Skeletal muscle satellite cell (primary cell): ENCODE results near the gene KCNJ8.
"Not testable (repeated sequence)": the region's sequence is repeated elsewhere in the genome, so short reads cannot be mapped to it uniquely, and the experiment has no call there.

Experiments
- H3K27me3 ChIP-seq: 2 replicates; pipeline ENCODE4 v1.7.0; 2013; ENCODE audit warnings: low read length; ENCODE audit not compliant: control insufficient read depth, insufficient read depth
- H3K36me3 ChIP-seq: 2 replicates; pipeline ENCODE4 v1.7.0; 2013; ENCODE audit warnings: mild to moderate bottlenecking, control low read depth, low read length; ENCODE audit not compliant: insufficient read depth
- H3K4me1 ChIP-seq: 2 replicates; pipeline ENCODE4 v1.7.0; 2013; ENCODE audit warnings: low read length; ENCODE audit not compliant: control insufficient read depth, insufficient read depth
- H3K4me2 ChIP-seq: 2 replicates; pipeline ENCODE4 v1.7.0; 2013; ENCODE audit warnings: mild to moderate bottlenecking, low read length
- H3K4me3 ChIP-seq: 2 replicates; pipeline ENCODE4 v1.7.0; 2013; ENCODE audit warnings: low read length
- H3K9ac ChIP-seq: 2 replicates; pipeline ENCODE4 v1.7.0; 2013; ENCODE audit warnings: mild to moderate bottlenecking, low read depth, low read length, moderate library complexity
- H3K9me3 ChIP-seq: replicated peaks from 2 replicates; pipeline ENCODE4 v1.7.0; 2013; ENCODE audit warnings: mild to moderate bottlenecking, control low read depth, low read length

KCNJ8 gene

GRCh38 chr12:21809100-21809499, 34.6 kb upstream of the KCNJ8 start:
- Histone ChIP-seq H3K27me3 (no peaks in the 10 kb centered on the region), H3K4me3 (no peak overlapping the region), H3K4me2 (no peak overlapping the region), H3K9me3 (no peaks in the 10 kb centered on the region), H3K4me1 (no peaks in the 10 kb centered on the region), H3K36me3 (no peaks in the 10 kb centered on the region), H3K9ac (no peak overlapping the region)

DNA sequence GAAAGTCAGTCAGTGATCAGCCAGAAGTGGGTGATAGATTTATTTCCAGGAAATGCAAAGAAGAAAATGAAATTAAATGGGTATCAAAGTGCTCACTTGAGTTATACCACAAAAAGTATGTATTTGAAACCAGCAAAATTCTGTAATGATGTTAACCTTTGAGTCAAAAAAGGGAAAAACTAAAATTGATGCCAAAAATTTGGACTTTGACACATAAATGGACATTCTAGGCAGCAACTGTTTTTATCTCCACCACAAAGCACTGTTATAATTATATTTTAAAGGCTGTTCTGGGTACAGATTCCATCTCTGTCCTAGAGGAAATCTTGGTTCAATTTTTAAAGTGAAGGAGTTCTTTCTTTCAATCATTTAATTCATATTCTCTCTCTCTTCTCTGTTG, 31.7 kb upstream of the KCNJ8 start:
- H3K9me3 ChIP-seq, result no peaks in the 10 kb centered on the region
- H3K4me2 ChIP-seq, result no peak overlapping the region
- peaks cover 3% of the 10 kb centered on the region for H3K36me3 ChIP-seq
- no peaks in the 10 kb centered on the region for H3K27me3 ChIP-seq
- no peaks in the 10 kb centered on the region for H3K4me1 ChIP-seq
- H3K4me3 ChIP-seq, result no peak overlapping the region
- no peak overlapping the region for H3K9ac ChIP-seq

DNA sequence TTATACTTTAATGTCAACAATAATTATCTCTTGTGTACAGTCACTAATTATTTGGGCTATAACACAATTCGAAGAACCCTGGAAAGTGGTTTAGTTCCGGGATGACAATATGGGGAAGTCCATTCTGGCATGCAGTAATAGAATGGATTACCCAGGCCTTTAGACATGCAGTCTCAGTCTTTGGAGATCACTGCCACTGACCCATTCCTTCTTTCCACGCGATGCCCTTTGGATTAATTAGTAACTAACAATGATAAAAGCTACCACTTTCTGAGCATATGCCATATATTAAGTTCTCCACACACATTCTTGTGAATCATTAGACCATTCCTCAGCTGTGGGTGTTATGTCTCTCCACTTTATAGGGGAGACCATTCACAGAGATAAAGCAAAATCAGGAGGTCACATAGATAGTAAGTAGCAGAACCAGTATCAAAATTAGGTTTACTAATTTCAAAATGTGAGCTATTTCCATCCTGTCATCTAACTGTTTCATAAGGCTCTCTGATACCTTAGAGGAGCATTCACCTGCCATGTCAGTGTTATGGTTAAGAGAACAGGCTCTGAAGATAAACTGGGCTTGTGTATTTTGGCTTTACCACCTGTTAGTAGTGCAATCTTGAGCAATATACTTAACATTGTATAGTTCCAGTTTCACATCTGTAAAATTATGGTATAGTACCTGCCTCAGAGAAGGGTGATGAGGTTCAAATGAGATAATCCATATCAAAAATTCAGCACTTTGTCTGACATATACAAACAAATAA, 27.2 kb upstream of the KCNJ8 start:
- no peaks in the 10 kb centered on the region for H3K9me3 ChIP-seq
- H3K36me3 ChIP-seq, result peaks cover 3% of the 10 kb centered on the region
- no peak overlapping the region for H3K4me3 ChIP-seq
- no peaks in the 10 kb centered on the region for H3K27me3 ChIP-seq
- no peak overlapping the region for H3K9ac ChIP-seq
- no peak overlapping the region for H3K4me2 ChIP-seq
- H3K4me1 ChIP-seq, result no peaks in the 10 kb centered on the region

DNA sequence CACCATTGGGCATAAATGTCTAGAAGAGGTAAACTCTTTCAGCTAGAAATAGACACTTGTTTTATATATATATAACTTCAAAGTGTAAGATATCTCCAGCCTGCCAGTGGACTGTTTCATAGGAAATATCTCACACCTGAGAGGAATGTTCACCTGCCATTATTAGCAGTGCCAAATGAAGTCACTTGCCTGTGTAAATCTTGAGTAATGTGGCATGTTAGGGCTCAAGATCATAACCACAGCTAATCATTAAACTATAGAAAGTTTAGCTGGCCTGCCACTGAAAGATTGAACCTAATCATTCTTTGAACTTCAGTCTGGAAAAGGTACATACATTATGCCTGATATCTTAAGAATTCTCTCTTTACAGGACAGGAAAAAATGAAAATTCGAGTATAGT, 25.5 kb upstream of the KCNJ8 start:
- H3K36me3 ChIP-seq, result peaks cover 3% of the 10 kb centered on the region
- H3K4me2 ChIP-seq, result no peak overlapping the region
- no peak overlapping the region for H3K4me3 ChIP-seq
- no peaks in the 10 kb centered on the region for H3K4me1 ChIP-seq
- no peak overlapping the region for H3K9ac ChIP-seq
- no peaks in the 10 kb centered on the region for H3K27me3 ChIP-seq
- H3K9me3 ChIP-seq, result no peaks in the 10 kb centered on the region

GRCh38 chr12:21797539-21797938, 23.0 kb upstream of the KCNJ8 start:
- Histone ChIP-seq H3K4me2 (no peak overlapping the region), H3K36me3 (no peaks in the 10 kb centered on the region), H3K9me3 (no peaks in the 10 kb centered on the region), H3K27me3 (no peaks in the 10 kb centered on the region), H3K4me1 (no peaks in the 10 kb centered on the region), H3K9ac (no peak overlapping the region), H3K4me3 (no peak overlapping the region)

- no peak overlapping the region for H3K4me2 ChIP-seq
- H3K4me1 ChIP-seq, result no peaks in the 10 kb centered on the region
- H3K4me3 ChIP-seq, result no peak overlapping the region
- H3K9me3 ChIP-seq, result no peaks in the 10 kb centered on the region
- H3K9ac ChIP-seq, result no peak overlapping the region
- no peaks in the 10 kb centered on the region for H3K36me3 ChIP-seq
- no peaks in the 10 kb centered on the region for H3K27me3 ChIP-seq
These were observed 21.3 kb upstream of the KCNJ8 start for GRCh38 chr12:21795648-21796328.

- H3K4me2 ChIP-seq, H3K4me3 ChIP-seq, H3K27me3 ChIP-seq, H3K36me3 ChIP-seq, H3K9ac ChIP-seq, H3K4me1 ChIP-seq, H3K9me3 ChIP-seq: not testable (repeated sequence)
These were observed 20.5 kb upstream of the KCNJ8 start for GRCh38 chr12:21794807-21795595.

DNA sequence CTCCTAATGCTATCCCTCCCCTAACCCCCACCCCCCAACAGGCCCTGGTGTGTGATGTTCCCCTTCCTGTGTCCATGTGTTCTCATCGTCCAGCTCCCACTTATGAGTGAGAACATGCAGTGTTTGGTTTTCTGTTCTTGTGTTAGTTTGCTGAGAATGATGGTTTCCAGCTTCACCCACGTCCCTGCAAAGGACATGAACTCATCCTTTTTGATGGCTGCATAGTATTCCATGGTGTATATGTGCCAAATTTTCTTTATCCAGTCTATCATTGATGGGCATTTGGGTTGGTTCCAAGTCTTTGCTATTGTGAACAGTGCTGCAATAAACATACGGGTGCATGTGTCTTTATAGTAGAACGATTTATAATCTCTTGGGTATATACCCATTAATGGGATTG, 15.2 kb upstream of the KCNJ8 start:
- not testable (repeated sequence) for H3K27me3 ChIP-seq, H3K4me3 ChIP-seq, H3K9me3 ChIP-seq, H3K4me1 ChIP-seq, H3K36me3 ChIP-seq, H3K4me2 ChIP-seq, H3K9ac ChIP-seq

GRCh38 chr12:21788089-21788983, 13.8 kb upstream of the KCNJ8 start:
- Histone ChIP-seq H3K4me3 (no peak overlapping the region), H3K4me2 (no peak overlapping the region)

GRCh38 chr12:21786041-21786531, 11.6 kb upstream of the KCNJ8 start:
- H3K9me3 ChIP-seq, result no peaks in the 10 kb centered on the region
- H3K4me2 ChIP-seq, result no peak overlapping the region
- H3K27me3 ChIP-seq, result no peaks in the 10 kb centered on the region
- no peak overlapping the region for H3K4me3 ChIP-seq
- no peaks in the 10 kb centered on the region for H3K4me1 ChIP-seq
- H3K9ac ChIP-seq, result no peak overlapping the region
- no peaks in the 10 kb centered on the region for H3K36me3 ChIP-seq

More at GRCh38 chr12:21788089-21788983, 13.8 kb upstream of the KCNJ8 start:
- no peaks in the 10 kb centered on the region for H3K9me3 ChIP-seq
- no peaks in the 10 kb centered on the region for H3K4me1 ChIP-seq
- no peaks in the 10 kb centered on the region for H3K27me3 ChIP-seq
- no peaks in the 10 kb centered on the region for H3K36me3 ChIP-seq
- no peak overlapping the region for H3K9ac ChIP-seq

DNA sequence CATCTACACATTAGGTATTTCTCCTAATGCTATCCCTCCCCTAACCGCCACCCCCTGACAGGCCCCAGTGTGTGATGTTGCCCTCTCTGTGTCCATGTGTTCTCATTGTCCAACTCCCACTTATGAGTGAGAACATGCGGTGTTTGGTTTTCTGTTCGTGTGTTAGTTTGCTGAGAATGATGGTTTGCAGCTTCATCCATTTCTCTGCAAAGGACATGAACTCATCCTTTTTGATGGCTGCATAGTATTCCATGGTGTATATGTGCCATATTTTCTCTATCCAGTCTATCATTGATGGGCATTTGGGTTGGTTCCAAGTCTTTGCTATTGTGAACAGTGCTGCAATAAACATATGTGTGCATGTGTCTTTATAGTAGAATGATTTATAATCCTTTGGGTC, 8.2 kb upstream of the KCNJ8 start:
- not testable (repeated sequence) for H3K27me3 ChIP-seq, H3K4me3 ChIP-seq, H3K4me2 ChIP-seq, H3K4me1 ChIP-seq, H3K9ac ChIP-seq, H3K36me3 ChIP-seq, H3K9me3 ChIP-seq
